Smooth muscle cell of the umbilical artery (primary cell): Measurements from ENCODE around the gene PDE1C. TPM values are rescaled to one million over a fixed set of nuclear protein-coding genes. Genes with fewer than 3 reads are reported as not detected.

Experiments
- total RNA-seq: library from RNA; depleted of rRNA; stranded (reverse); fragments of >200 nt; gene quantifications from 2 replicates; pipeline ENCODE4 v1.2.3, GENCODE V29; 2014

Gene PDE1C
- 0.74 TPM in 1 of 2 replicates, not detected in the other for total RNA-seq

GRCh38 chr7:32070406-32071360 is at the start of gene PDE1C:
Gene PDE1C, minus strand, starts transcription at chr7:32070407.

